Measurements from ENCODE around the gene NTRK3.

NTRK3 gene

GRCh38 chr15:87816811-87817210, 439.7 kb downstream of the NTRK3 start:
- TF ChIP-seq EZH2 (IDR thresholded peaks at IDR 0.05; ENCODE audit: borderline replicate concordance, low read depth, low read length, severe bottlenecking) (no peak), CTCF (IDR thresholded peaks at IDR 0.05; ENCODE audit: borderline replicate concordance, extremely low read depth, low read length, poor library complexity, severe bottlenecking) (no peak)
- H3K4me2 ChIP-seq (ENCODE audit: insufficient read depth, low read length), result no peak overlapping the region
- H3K4me1 ChIP-seq (ENCODE audit: insufficient read depth, low read length), result no peaks in the 10 kb centered on the region
- no peaks in the 10 kb centered on the region for H4K20me1 ChIP-seq (ENCODE audit: insufficient read depth, low read length)
- no peak overlapping the region for H3K9ac ChIP-seq (ENCODE audit: low read depth, low read length)
- H3K36me3 ChIP-seq (ENCODE audit: insufficient read depth, low read length), result no peaks in the 10 kb centered on the region
- no peaks in the 10 kb centered on the region for H3K9me3 ChIP-seq (ENCODE audit: insufficient read depth, low read length, severe bottlenecking)
- no peak overlapping the region for H2AFZ ChIP-seq (ENCODE audit: low read depth, low read length)
- H3K27me3 ChIP-seq (ENCODE audit: insufficient read depth, low read length, poor library complexity), result peaks cover 6% of the 10 kb centered on the region
- H3K27ac ChIP-seq (ENCODE audit: low read length), result no peak overlapping the region
- no peak for DNase-seq
- no peak overlapping the region for H3K4me3 ChIP-seq (ENCODE audit: low read depth in 1 of 2, low read length in 2 of 2)
- no peaks in the 10 kb centered on the region for H3K79me2 ChIP-seq (ENCODE audit: insufficient read depth, low read length)
- ATAC-seq (ENCODE audit: insufficient read depth, low read depth), result no peak

- no peak for DNase-seq
- H4K20me1 ChIP-seq (ENCODE audit: insufficient read depth, low read length), result no peaks in the 10 kb centered on the region
- no peak overlapping the region for H3K27ac ChIP-seq (ENCODE audit: low read length)
- H2AFZ ChIP-seq (ENCODE audit: low read depth, low read length), result no peak overlapping the region
- H3K9me3 ChIP-seq (ENCODE audit: insufficient read depth, low read length, severe bottlenecking), result no peaks in the 10 kb centered on the region
- no peaks in the 10 kb centered on the region for H3K4me1 ChIP-seq (ENCODE audit: insufficient read depth, low read length)
- H3K79me2 ChIP-seq (ENCODE audit: insufficient read depth, low read length), result no peaks in the 10 kb centered on the region
- H3K4me3 ChIP-seq (ENCODE audit: low read depth in 1 of 2, low read length in 2 of 2), result no peak overlapping the region
- no peak for ATAC-seq (ENCODE audit: insufficient read depth, low read depth)
- peaks cover 2% of the 10 kb centered on the region for H3K27me3 ChIP-seq (ENCODE audit: insufficient read depth, low read length, poor library complexity)
- no peak overlapping the region for H3K9ac ChIP-seq (ENCODE audit: low read depth, low read length)
- no peaks in the 10 kb centered on the region for H3K36me3 ChIP-seq (ENCODE audit: insufficient read depth, low read length)
- no peak for TF ChIP-seq CTCF (IDR thresholded peaks at IDR 0.05; ENCODE audit: borderline replicate concordance, extremely low read depth, low read length, poor library complexity, severe bottlenecking)
- TF ChIP-seq EZH2 (IDR thresholded peaks at IDR 0.05; ENCODE audit: borderline replicate concordance, low read depth, low read length, severe bottlenecking), result no peak
- no peak overlapping the region for H3K4me2 ChIP-seq (ENCODE audit: insufficient read depth, low read length)
Measured at GRCh38 chr15:87816016-87816415, 440.5 kb downstream of the NTRK3 start.
